ENCODE measurements around the gene PDE3A. TPM values are rescaled to one million over a fixed set of nuclear protein-coding genes. Genes with fewer than 3 reads are reported as not detected.
A peak's percentile ranks its signal among the peaks of the same experiment; 100 is the strongest.

The PDE3A gene
- total and polyA plus RNA-seq, 2 experiments from 2014 or later, result 1.8 to 2.7 TPM

GRCh38 chr12:20436316-20436715 lies 68.0 kb downstream of the PDE3A start:
- Histone ChIP-seq H3K9me3 (ENCODE audit: low read depth) (peaks cover 2% of the 10 kb centered on the region), H3K4me1 (ENCODE audit: low read depth) (no peaks in the 10 kb centered on the region), H3K27me3 (no peaks in the 10 kb centered on the region), H3K36me3 (no peaks in the 10 kb centered on the region), H3K4me3 (no peak overlapping the region), H3K27ac (no peak overlapping the region)
- no peak for DNase-seq (ENCODE audit: low read depth in 1 of 2, low spot score in 1 of 2)
- TF ChIP-seq CTCF (IDR thresholded peaks at IDR 0.05; ENCODE audit: low read depth, low read length), result no peak

DNA sequence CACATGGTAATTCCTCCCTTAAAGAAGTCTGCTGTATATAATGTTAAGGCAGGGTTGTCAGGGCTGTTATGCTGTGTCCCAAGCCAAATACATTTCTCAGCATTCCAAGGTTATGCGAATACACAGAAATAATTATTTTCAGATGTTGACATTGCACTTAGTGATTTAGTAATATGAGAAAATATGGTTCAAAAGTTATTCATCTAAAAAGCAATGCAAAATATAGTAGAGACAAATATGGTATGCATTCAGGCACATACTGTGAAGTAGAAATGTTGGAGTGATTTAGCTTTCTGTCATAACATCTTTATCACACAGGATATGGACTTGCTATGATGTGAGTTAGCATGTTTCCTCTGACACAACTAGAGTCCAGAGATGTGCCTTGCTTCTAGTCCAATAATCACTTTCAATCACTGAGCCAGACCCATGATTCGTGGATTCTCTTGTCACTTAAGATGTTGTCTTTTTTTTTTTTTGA lies 70.0 kb downstream of the PDE3A start:
- Histone ChIP-seq H3K36me3 (no peaks in the 10 kb centered on the region), H3K4me1 (ENCODE audit: low read depth) (no peaks in the 10 kb centered on the region), H3K9me3 (ENCODE audit: low read depth) (peaks cover under 1% of the 10 kb centered on the region), H3K27ac (no peak overlapping the region), H3K27me3 (no peaks in the 10 kb centered on the region), H3K4me3 (no peak overlapping the region)
- peak in 1 of 2 donors; percentile 68 for DNase-seq (ENCODE audit: low read depth in 1 of 2, low spot score in 1 of 2)
- TF ChIP-seq CTCF (IDR thresholded peaks at IDR 0.05; ENCODE audit: low read depth, low read length), result no peak

DNA sequence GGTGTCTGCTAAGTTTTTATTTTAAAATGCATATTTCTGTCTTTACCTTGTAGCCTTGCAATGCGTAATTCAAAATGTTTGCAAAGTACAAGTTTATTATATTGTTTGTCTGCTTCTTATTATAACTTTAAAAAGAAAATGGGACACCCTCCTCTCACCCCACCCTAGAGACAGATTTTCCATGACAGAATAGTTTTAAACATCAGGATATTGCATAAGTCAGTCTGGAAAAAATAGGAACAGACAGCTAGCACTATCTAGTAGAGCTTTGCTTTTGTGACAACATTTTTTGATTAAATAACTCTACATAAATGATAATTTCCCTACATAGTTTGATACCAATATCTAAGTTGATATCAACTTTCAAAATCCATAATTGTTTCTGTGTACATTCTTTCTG lies 71.3 kb downstream of the PDE3A start:
- peaks cover 5% of the 10 kb centered on the region for H3K4me1 ChIP-seq (ENCODE audit: low read depth)
- H3K9me3 ChIP-seq (ENCODE audit: low read depth), result no peaks in the 10 kb centered on the region
- no peak for TF ChIP-seq CTCF (IDR thresholded peaks at IDR 0.05; ENCODE audit: low read depth, low read length)
- no peaks in the 10 kb centered on the region for H3K36me3 ChIP-seq
- no peaks in the 10 kb centered on the region for H3K27me3 ChIP-seq
- peak in 1 of 2 donors; percentile 41 for DNase-seq (ENCODE audit: low read depth in 1 of 2, low spot score in 1 of 2)
- H3K4me3 ChIP-seq, result no peak overlapping the region
- H3K27ac ChIP-seq, result no peak overlapping the region

- Histone ChIP-seq H3K27ac (no peak overlapping the region), H3K36me3 (no peaks in the 10 kb centered on the region), H3K27me3 (no peaks in the 10 kb centered on the region), H3K4me1 (ENCODE audit: low read depth) (peaks cover 5% of the 10 kb centered on the region), H3K9me3 (ENCODE audit: low read depth) (no peaks in the 10 kb centered on the region), H3K4me3 (no peak overlapping the region)
- peak in 1 of 2 donors; percentile 24 for DNase-seq (ENCODE audit: low read depth in 1 of 2, low spot score in 1 of 2)
- no peak for TF ChIP-seq CTCF (IDR thresholded peaks at IDR 0.05; ENCODE audit: low read depth, low read length)
Observed at GRCh38 chr12:20440408-20440807, 72.1 kb downstream of the PDE3A start.

GRCh38 chr12:20442322-20442721 lies 74.0 kb downstream of the PDE3A start:
- H3K27ac ChIP-seq, result no peak overlapping the region
- H3K9me3 ChIP-seq (ENCODE audit: low read depth), result no peaks in the 10 kb centered on the region

More at GRCh38 chr12:20442322-20442721, 74.0 kb downstream of the PDE3A start:
- TF ChIP-seq CTCF (IDR thresholded peaks at IDR 0.05; ENCODE audit: low read depth, low read length), result no peak
- Histone ChIP-seq H3K27me3 (no peaks in the 10 kb centered on the region), H3K4me3 (no peak overlapping the region), H3K36me3 (no peaks in the 10 kb centered on the region), H3K4me1 (ENCODE audit: low read depth) (peaks cover 5% of the 10 kb centered on the region)
- no peak for DNase-seq (ENCODE audit: low read depth in 1 of 2, low spot score in 1 of 2)

All from cardiac muscle cell (in vitro differentiated cells and primary cell).